Spleen (tissue), 11 donors: Measurements from ENCODE around the gene WWC1. TPM values are rescaled to one million over a fixed set of nuclear protein-coding genes. Genes with fewer than 3 reads are reported as not detected.

Source experiments
- DNase-seq: peaks from one replicate; pipeline ENCODE4 v3.0.0-alpha.2; 2020
- H3K27ac ChIP-seq, 8 donors: fragments of 200-600 bp; sonication (generic) in 7 of 8; 1 replicate in 4 of 8; 2 replicates in 4 of 8; pipeline versions ENCODE4 v1.5.0 to v1.8.0; 2016 to 2021; ENCODE audit warnings: inconsistent platforms in 4 of 8, mild to moderate bottlenecking in 4 of 8, moderate library complexity in 1 of 8
- H3K27me3 ChIP-seq, 7 donors: fragments of 200-600 bp; sonication (generic) in 6 of 7; replicated peaks in 1 of 7; 1 replicate in 4 of 7; 2 replicates in 3 of 7; pipeline versions ENCODE4 v1.5.0 to v1.8.0; 2016 to 2021; ENCODE audit warnings: inconsistent platforms in 3 of 7, mild to moderate bottlenecking in 1 of 7
- H3K36me3 ChIP-seq, 6 donors: fragments of 200-600 bp; sonication (generic) in 5 of 6; 1 replicate in 4 of 6; 2 replicates in 2 of 6; pipeline versions ENCODE4 v1.5.0 to v1.8.0; 2016 to 2021; ENCODE audit warnings: inconsistent platforms in 2 of 6
- H3K4me1 ChIP-seq, 6 donors: fragments of 200-600 bp; sonication (generic) in 5 of 6; 1 replicate in 3 of 6; 2 replicates in 3 of 6; pipeline versions ENCODE4 v1.5.0 to v1.8.0; 2016 to 2021; ENCODE audit warnings: inconsistent platforms in 3 of 6
- H3K4me3 ChIP-seq, 8 donors: fragments of 200-600 bp; sonication (generic) in 7 of 8; 1 replicate in 4 of 8; 2 replicates in 4 of 8; pipeline versions ENCODE4 v1.5.0 to v1.8.0; 2016 to 2021; ENCODE audit warnings: inconsistent platforms in 4 of 8, mild to moderate bottlenecking in 4 of 8, moderate library complexity in 2 of 8
- H3K9me3 ChIP-seq, 8 donors: fragments of 200-600 bp; sonication (generic) in 7 of 8; 1 replicate in 4 of 8; 2 replicates in 4 of 8; pipeline versions ENCODE4 v1.5.0 to v1.8.0; 2016 to 2021; ENCODE audit warnings: inconsistent platforms in 4 of 8
- POLR2A ChIP-seq, 3 donors: fragments of 450-650 bp; IDR thresholded peaks; one replicate each; pipeline ENCODE4 v1.5.1; 2017; ENCODE audit warnings: antibody characterized with exemption in 3 of 3, mild to moderate bottlenecking in 1 of 3
- POLR2AphosphoS5 ChIP-seq, 3 donors: sonication (generic); formaldehyde crosslinking; IDR thresholded peaks; one replicate each; pipeline ENCODE4 v1.5.1; 2017; ENCODE audit warnings: antibody characterized with exemption in 3 of 3
- WGBS, 5 donors: extraction: QIAGEN DNeasy Blood & Tissue Kit in 3 of 5; methylation state at CpG; one replicate each; pipeline versions ENCODE4 v1.1.5 to v1.1.7; 2013 to 2018; 5-methylcytosine and 5-hydroxymethylcytosine counted together
- intact Hi-C: fragments of 100-400 bp; cut with DNase I; formaldehyde crosslinking; loops from one replicate; pipeline ENCODE4 v1.15.0; 2023; ENCODE audit warnings: low total_unique reads
- polyA plus RNA-seq, 3 donors: library from polyadenylated mRNA; stranded (reverse); fragments of 200-250 nt; gene quantifications; one replicate each; pipeline ENCODE4 v1.2.1, GENCODE V29; 2013
- total RNA-seq, 7 donors: library from RNA; depleted of rRNA in 3 of 7; stranded (reverse); fragments of >200 nt in 3 of 7; fragmentation: NEBNext Ultra II Directional in 4 of 7; extraction: Animal tissue kit (Norgen Biotek cat#: 25700) in 4 of 7; gene quantifications; one replicate each; pipeline versions ENCODE4 v1.1.0 to v1.2.1, GENCODE V29; 2016 to 2021
- TF ChIP-seq, protein P1 (sequence below), 11 experiments: fragments of 200-600 bp in 7 of 11; fragments of 450-650 bp in 4 of 11; sonication (generic) in 4 of 11; IDR thresholded peaks in 8 of 11; conservative IDR thresholded peaks in 3 of 11; 1 replicate in 7 of 11; 2 replicates in 4 of 11; pipeline versions ENCODE4 v1.4.0 to v1.8.0; 2016 to 2021; ENCODE audit warnings: antibody characterized with exemption in 11 of 11, inconsistent platforms in 4 of 11, mild to moderate bottlenecking in 1 of 11
- donor health status: healthy with polysubstance abuse.
- donor health status: DM: no; HTN: no; CAD: no; lungs with moderate emphysema.
- donor health status: DM: no; HTN: no; CAD: no.
- donor health status: Bipolar disorder and iron deficiency.
- donor health status: healthy.
- donor health status: DM: no; HTN: no; CAD: no.
- donor health status: DM: yes; HTN: yes; CAD: no.

Gene WWC1
- total and polyA plus RNA-seq, 10 donors = 0.60 to 5.4 (median 1.3) TPM

DNA sequence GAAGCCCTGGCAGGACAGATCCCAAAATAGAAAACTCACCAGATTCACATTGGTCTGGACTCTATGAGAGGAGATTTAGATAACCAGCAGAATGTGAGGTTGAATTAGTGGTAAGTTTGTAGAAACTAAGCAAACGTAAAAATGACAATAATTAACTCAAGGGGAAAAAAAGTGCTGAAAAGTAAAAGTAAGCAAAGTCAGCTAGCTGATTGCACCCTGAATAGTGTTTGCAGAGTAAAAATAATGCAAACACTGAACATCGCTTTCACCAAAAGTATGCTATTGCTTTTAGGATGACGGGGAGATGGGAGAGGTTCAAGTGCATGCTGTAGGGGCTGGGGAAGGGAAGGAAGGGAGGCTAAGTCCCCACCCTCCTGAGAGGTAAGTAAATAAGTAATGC lies 102.3 kb downstream of the WWC1 start:
- Histone ChIP-seq H3K36me3 (no peaks in the 10 kb centered on the region), H3K27me3 (no peaks in the 10 kb centered on the region), H3K4me3 (no peak overlapping the region), H3K9me3 (peaks cover 0 to 23% (median 17%) of the 10 kb centered on the region in 8 donors), H3K4me1 (no peaks in the 10 kb centered on the region), H3K27ac (no peak overlapping the region)
- DNase-seq = no peak
- TF ChIP-seq POLR2AphosphoS5 (IDR thresholded peaks at IDR 0.05) (no peak), POLR2A (IDR thresholded peaks at IDR 0.05) (no peak)
- TF ChIP-seq, protein P1, sequence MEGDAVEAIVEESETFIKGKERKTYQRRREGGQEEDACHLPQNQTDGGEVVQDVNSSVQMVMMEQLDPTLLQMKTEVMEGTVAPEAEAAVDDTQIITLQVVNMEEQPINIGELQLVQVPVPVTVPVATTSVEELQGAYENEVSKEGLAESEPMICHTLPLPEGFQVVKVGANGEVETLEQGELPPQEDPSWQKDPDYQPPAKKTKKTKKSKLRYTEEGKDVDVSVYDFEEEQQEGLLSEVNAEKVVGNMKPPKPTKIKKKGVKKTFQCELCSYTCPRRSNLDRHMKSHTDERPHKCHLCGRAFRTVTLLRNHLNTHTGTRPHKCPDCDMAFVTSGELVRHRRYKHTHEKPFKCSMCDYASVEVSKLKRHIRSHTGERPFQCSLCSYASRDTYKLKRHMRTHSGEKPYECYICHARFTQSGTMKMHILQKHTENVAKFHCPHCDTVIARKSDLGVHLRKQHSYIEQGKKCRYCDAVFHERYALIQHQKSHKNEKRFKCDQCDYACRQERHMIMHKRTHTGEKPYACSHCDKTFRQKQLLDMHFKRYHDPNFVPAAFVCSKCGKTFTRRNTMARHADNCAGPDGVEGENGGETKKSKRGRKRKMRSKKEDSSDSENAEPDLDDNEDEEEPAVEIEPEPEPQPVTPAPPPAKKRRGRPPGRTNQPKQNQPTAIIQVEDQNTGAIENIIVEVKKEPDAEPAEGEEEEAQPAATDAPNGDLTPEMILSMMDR (IDR thresholded peaks at IDR 0.05 in 8 of 11, conservative IDR thresholded peaks at IDR 0.05 in 3 of 11) = no peak
- intact Hi-C loops = no loop called here
- 79 to 96% (median 92%) methylated on average over 3 of the region's 3 CpGs for WGBS, 5 donors

- Histone ChIP-seq H3K9me3 (no peaks in the 10 kb centered on the region), H3K4me3 (no peak overlapping the region), H3K36me3 (no peaks in the 10 kb centered on the region), H3K27me3 (no peaks in the 10 kb centered on the region), H3K27ac (no peak overlapping the region), H3K4me1 (no peaks in the 10 kb centered on the region)
- DNase-seq = peak; percentile 9
- 74 to 88% (median 80%) methylated on average over 4 of the region's 4 CpGs for WGBS, 5 donors
- intact Hi-C loops = no loop called here
- TF ChIP-seq POLR2AphosphoS5 (IDR thresholded peaks at IDR 0.05) = no peak
Measured at GRCh38 chr5:168400429-168401220, 109.2 kb downstream of the WWC1 start.

DNA sequence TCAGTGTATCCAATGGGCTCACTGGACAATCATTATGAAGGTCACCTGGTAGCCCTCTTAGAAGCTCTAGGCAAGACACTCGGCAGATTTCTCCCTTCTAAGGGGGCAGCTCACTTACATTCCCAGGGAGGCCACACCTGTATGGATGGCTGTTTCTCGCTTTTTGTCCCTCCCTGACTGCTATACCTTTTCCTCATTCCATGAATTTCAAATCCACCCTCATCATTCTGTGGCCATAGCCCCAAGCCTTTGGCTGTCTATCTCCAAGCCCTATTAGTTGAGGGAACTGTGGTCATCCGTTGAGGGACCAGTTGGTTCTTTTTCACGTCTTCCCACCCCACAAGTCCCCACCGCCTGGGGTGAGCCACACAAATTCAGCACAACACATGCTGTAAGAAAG lies 109.8 kb downstream of the WWC1 start:
- no peak overlapping the region for H3K27ac ChIP-seq
- no peaks in the 10 kb centered on the region for H3K36me3 ChIP-seq
- H3K27me3 ChIP-seq = no peaks in the 10 kb centered on the region
- WGBS, 5 donors = 69 to 86% (median 75%) methylated on average over 5 of the region's 5 CpGs
- no peaks in the 10 kb centered on the region for H3K4me1 ChIP-seq
- peak; percentile 19 for DNase-seq
- TF ChIP-seq POLR2AphosphoS5 (IDR thresholded peaks at IDR 0.05) (no peak), POLR2A (IDR thresholded peaks at IDR 0.05) (no peak)
- H3K9me3 ChIP-seq = no peaks in the 10 kb centered on the region
- H3K4me3 ChIP-seq = no peak overlapping the region
- intact Hi-C loops = no loop called here

GRCh38 chr5:168401880-168402279 lies 110.4 kb downstream of the WWC1 start:
- no peaks in the 10 kb centered on the region for H3K36me3 ChIP-seq
- no peak overlapping the region for H3K27ac ChIP-seq
- WGBS, 5 donors = 91 to 95% (median 92%) methylated on average over 4 of the region's 4 CpGs
- peak; percentile 36 for DNase-seq
- no peaks in the 10 kb centered on the region for H3K27me3 ChIP-seq
- TF ChIP-seq, protein P1 (IDR thresholded peaks at IDR 0.05 in 8 of 11, conservative IDR thresholded peaks at IDR 0.05 in 3 of 11) = no peak
- TF ChIP-seq POLR2A (IDR thresholded peaks at IDR 0.05) (no peak), POLR2AphosphoS5 (IDR thresholded peaks at IDR 0.05) (no peak)
- H3K4me1 ChIP-seq = no peaks in the 10 kb centered on the region
- intact Hi-C loops = no loop called here
- no peak overlapping the region for H3K4me3 ChIP-seq
- no peaks in the 10 kb centered on the region for H3K9me3 ChIP-seq

DNA sequence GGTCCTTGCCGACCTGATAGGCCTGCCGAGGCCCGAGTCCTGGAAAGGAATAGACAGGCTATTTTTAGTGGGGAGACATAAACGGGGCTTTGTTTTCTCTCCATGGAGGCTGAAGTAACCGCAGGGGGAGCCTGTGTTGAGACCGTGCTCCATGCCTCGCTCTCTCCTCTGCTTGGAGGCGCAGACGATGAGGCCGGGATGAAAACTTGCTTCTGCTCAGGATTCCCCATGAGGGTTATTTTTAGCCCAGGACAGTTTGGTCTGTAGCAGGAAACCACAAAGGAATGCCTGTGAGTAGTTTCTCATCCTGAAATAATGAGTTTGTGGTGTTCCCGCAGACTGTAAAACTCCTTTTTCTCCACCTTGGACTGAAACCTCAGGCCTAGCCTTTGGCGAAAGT lies 112.9 kb downstream of the WWC1 start:
- TF ChIP-seq, protein P1 (IDR thresholded peaks at IDR 0.05 in 8 of 11, conservative IDR thresholded peaks at IDR 0.05 in 3 of 11) = no peak
- TF ChIP-seq POLR2AphosphoS5 (IDR thresholded peaks at IDR 0.05) (no peak), POLR2A (IDR thresholded peaks at IDR 0.05) (no peak)
- H3K27me3 ChIP-seq = no peaks in the 10 kb centered on the region
- WGBS, 5 donors = 60 to 69% (median 64%) methylated on average over 12 of the region's 12 CpGs
- H3K36me3 ChIP-seq = no peaks in the 10 kb centered on the region
- no peaks in the 10 kb centered on the region for H3K9me3 ChIP-seq
- no peak overlapping the region for H3K4me3 ChIP-seq
- intact Hi-C loops = no loop called here
- no peak overlapping the region for H3K27ac ChIP-seq
- peaks cover 0 to 6% (median 0%) of the 10 kb centered on the region in 6 donors for H3K4me1 ChIP-seq
- no peak for DNase-seq
